Measurements from ENCODE around the gene FREM1.

Gene FREM1

GRCh38 chr9:14704281-14704680 lies 205.9 kb downstream of the FREM1 start:
- no peak for DNase-seq (ENCODE audit: low read depth, low spot score)

- DNase-seq (ENCODE audit: low read depth, low spot score): no peak
Measured at GRCh38 chr9:14702200-14702720, 208.0 kb downstream of the FREM1 start.

- DNase-seq (ENCODE audit: low read depth, low spot score): peak; percentile 61
Measured at GRCh38 chr9:14693251-14693861, 216.9 kb downstream of the FREM1 start, which contains the start of gene ZDHHC21. ZDHHC21 (minus strand) TSS chr9:14693432; CDS start chr9:14674340, 19,092 bp downstream.

- no peak for DNase-seq (ENCODE audit: low read depth, low spot score)
Measured at GRCh38 chr9:14692470-14693250, 217.6 kb downstream of the FREM1 start.

DNA sequence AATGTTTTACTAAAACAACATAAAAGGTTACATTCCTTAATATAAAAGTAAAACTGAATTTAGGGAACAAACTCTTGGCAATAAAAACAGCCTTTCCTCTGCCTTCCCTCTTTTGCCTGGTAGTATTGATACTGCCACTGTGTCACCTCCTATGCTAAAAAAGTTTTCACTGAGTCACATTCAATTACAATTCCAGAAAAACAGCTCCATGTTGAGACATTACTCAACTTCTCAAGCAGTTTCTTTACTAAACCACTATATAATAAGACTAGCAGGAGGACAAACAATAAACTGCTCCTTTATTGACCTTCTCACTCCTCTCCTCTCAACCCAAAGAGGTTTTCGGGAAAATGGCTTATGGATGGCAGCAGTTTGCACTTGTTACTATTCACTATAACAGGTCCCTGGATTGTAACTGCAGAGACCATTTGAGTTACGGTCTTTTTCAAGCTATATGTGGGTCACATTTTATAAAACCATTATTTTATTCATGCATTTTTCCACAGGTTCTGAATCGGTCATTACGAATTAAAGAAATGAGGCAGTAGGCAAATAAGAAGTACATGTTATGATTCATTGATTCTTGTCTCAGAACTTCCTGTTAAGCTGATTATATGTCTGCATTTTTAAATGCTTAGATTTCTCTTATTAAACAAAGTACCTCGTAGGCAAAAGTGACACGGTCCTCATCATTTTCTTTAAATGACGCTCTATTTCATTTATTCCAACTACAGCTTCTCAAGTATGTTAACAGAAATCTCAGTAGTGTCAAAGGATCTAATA lies 219.1 kb downstream of the FREM1 start:
- DNase-seq (ENCODE audit: low read depth, low spot score): no peak

DNA sequence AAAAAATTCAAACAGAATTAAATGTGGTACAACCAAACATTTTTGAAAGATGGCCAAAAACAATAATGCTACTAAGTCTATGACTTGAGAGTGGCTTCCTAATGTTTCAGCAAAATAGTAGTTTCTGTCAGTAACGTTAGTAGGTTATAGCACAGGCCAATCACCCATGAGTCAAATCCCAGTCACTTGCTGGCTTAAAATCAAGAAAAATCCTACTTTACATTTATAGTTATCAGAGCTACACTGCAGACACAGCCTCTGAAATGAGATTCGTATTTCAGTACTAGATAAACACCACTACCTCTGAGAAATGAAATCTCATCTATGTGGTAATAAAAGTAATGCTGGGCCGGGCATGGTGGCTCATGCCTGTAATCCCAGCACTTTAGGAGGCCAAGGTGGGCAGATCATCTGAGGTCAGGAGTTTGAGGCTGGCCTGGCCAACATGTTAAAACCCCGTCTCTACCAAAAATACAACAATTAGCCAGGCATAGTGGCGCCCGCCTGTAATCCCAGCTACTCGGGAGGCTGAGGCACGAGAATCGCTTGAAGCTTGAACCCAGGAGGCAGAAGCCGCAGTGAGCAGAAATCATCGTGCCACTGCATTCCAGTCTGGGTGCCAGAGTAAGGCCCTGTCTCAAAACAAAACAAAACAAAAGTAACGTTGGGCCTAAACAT lies 223.0 kb downstream of the FREM1 start:
- DNase-seq (ENCODE audit: low read depth, low spot score): no peak

DNA sequence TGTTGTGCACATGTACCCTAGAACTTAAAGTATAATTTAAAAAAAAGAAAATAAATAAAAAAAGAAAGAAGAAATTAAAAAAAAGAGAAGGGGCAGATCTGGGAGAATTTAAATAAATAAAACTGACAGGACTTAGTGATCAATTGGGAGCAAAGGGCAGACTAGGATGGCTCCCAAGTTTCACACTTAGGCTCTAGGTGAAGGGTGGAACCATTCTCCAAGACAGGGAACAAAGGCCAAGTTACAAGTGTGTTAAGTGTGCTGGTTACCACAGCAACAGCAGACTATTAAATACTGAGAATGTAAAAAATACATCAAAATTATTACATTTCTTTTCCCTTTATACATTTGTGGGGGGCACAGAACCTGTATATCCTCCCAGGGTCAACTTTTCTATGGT lies 224.1 kb downstream of the FREM1 start:
- no peak for DNase-seq (ENCODE audit: low read depth, low spot score)

Data from ELF-1 (cell line).